Glutamatergic neuron (in vitro differentiated cells): ENCODE data around the gene DCAF4. TPM values are rescaled to one million over a fixed set of nuclear protein-coding genes. Genes with fewer than 3 reads are reported as not detected.
A peak's percentile ranks its signal among the peaks of the same experiment; 100 is the strongest.

ENCODE experiments used
- DNase-seq: peaks from one replicate; pipeline ENCODE4 v3.0.0; 2022
- H3K27ac Mint-ChIP-seq: one replicate; pipeline ENCODE4 v1.8.0; 2020; ENCODE audit warnings: mild to moderate bottlenecking, mixed read lengths, inconsistent platforms; ENCODE audit not compliant: unreplicated experiment
- H3K27me3 Mint-ChIP-seq: one replicate; pipeline ENCODE4 v1.8.0; 2020; ENCODE audit warnings: mild to moderate bottlenecking, moderate library complexity, mixed read lengths, inconsistent platforms; ENCODE audit not compliant: unreplicated experiment
- H3K36me3 Mint-ChIP-seq: one replicate; pipeline ENCODE4 v1.8.0; 2020; ENCODE audit warnings: mild to moderate bottlenecking, mixed read lengths, inconsistent platforms; ENCODE audit not compliant: unreplicated experiment
- H3K4me1 Mint-ChIP-seq: one replicate; pipeline ENCODE4 v1.8.0; 2020; ENCODE audit warnings: mild to moderate bottlenecking, low read depth, mixed read lengths, inconsistent platforms; ENCODE audit not compliant: unreplicated experiment
- H3K4me3 Mint-ChIP-seq: one replicate; pipeline ENCODE4 v1.8.0; 2020; ENCODE audit warnings: mild to moderate bottlenecking, mixed read lengths, inconsistent platforms; ENCODE audit not compliant: unreplicated experiment
- H3K9me3 Mint-ChIP-seq: one replicate; pipeline ENCODE4 v1.8.0; 2020; ENCODE audit warnings: mild to moderate bottlenecking, moderate library complexity, mixed read lengths, inconsistent platforms; ENCODE audit not compliant: unreplicated experiment
- total RNA-seq: library from RNA; stranded (reverse); fragmentation: NEBNext Ultra II Directional; extraction: Animal tissue kit (Norgen Biotek cat#: 25700); gene quantifications from one replicate; pipeline ENCODE4 v1.2.1, GENCODE V29; 2021; ENCODE audit not compliant: unreplicated experiment
- TF ChIP-seq, protein P1 (sequence below): fragments of 200-600 bp; sonication (generic); IDR thresholded peaks from one replicate; pipeline ENCODE4 v1.5.0; 2021; ENCODE audit not compliant: partially characterized antibody, unreplicated experiment

Gene DCAF4
- total RNA-seq, 1 donor from 2014 or later, result 23.4 TPM

DNA sequence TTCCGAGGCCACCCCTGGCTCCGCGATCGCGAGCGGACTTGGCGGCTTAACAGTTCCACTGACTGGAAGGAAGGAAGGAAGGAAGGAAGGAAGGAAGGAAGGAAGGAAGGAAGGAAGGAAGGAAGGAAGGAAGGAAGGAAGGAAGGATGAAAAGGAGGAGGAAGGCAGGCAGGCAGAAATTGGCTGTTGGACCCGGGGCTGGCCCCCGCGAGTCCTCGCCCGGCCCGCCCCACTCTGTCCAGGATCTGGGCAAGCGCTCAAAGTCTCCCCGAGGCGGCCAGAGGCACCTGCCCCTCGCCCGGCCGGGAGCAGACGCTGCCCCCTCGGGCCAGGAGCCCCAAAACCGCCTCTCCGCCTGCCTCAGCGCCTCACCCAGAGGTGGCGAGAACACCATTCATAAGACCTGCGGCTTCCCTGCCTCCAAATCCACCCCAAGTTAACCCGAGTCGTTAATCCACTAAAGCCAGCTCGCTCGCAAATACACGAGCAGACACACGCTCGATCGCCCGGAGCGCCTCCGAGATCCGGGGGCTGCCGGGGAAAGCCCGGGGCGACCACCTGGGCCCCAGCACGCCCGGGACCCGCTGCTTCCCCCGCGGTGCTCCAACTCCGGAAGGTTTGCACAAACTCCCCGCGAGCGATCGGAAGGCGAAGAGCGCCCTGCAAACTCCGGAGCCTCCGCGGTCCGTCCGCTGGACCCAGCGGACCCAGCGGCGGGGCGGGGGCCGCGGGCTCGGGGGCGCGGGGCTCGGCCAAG is 33.2 kb upstream of the DCAF4 start:
- Mint-ChIP-seq H3K27ac (peak overlapping the region; percentile 56), H3K36me3 (no peaks in the 10 kb centered on the region), H3K4me1 (peaks cover 22% of the 10 kb centered on the region), H3K4me3 (peak overlapping the region; percentile 96), H3K27me3 (peaks cover 5% of the 10 kb centered on the region), H3K9me3 (peaks cover 7% of the 10 kb centered on the region)
- DNase-seq, result peak; percentile 55
- TF ChIP-seq, protein P1, sequence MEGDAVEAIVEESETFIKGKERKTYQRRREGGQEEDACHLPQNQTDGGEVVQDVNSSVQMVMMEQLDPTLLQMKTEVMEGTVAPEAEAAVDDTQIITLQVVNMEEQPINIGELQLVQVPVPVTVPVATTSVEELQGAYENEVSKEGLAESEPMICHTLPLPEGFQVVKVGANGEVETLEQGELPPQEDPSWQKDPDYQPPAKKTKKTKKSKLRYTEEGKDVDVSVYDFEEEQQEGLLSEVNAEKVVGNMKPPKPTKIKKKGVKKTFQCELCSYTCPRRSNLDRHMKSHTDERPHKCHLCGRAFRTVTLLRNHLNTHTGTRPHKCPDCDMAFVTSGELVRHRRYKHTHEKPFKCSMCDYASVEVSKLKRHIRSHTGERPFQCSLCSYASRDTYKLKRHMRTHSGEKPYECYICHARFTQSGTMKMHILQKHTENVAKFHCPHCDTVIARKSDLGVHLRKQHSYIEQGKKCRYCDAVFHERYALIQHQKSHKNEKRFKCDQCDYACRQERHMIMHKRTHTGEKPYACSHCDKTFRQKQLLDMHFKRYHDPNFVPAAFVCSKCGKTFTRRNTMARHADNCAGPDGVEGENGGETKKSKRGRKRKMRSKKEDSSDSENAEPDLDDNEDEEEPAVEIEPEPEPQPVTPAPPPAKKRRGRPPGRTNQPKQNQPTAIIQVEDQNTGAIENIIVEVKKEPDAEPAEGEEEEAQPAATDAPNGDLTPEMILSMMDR, result no peak

DNA sequence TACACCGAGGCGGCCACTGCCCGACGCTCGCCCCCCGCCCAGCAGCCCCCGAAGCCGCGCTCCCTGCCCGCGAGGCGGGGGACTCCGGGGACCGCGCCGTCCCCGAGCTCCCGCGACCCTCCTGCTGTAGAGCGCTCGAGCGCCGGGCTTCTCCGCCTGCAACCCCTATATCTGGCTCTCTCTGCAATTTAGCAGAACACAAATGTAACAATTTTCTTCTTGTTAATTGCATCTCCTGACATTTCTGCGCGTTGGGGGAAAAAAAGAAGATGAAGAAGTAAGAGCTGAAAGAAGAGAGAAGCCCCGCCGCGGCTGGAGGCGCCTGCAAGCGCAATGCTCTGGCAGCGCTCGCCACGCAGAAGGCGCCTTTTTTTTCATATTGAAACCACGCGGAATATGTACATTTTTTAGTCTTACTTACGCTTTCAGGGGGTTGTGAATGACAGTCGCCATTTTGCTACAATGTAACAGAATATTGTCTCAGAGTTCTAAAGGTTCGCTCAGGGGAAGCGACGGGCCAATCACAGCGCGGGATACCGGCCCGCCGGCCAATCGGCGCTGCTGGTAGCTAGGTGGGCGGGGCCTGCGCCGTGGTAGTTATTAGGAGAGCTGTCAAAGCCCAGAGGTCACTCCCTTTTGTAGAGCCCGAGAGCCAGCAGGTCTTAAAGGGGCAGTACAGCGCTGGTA is 32.5 kb upstream of the DCAF4 start, which contains the start of gene DPF3:
TSS of gene DPF3 (minus strand) at position 466 of the 687 bp plus-strand sequence. CDS start at position 453, 13 bp downstream.
- Mint-ChIP-seq H3K9me3 (peaks cover 5% of the 10 kb centered on the region), H3K4me3 (peak within 1 kb of the TSS; percentile 99), H3K27me3 (peaks cover 5% of the 10 kb centered on the region), H3K4me1 (peaks cover 17% of the 10 kb centered on the region), H3K27ac (peak within 1 kb of the TSS; percentile 74), H3K36me3 (no peaks in the 10 kb centered on the region)
- DNase-seq, result peak; percentile 98
- TF ChIP-seq, protein P1, result no peak

DNA sequence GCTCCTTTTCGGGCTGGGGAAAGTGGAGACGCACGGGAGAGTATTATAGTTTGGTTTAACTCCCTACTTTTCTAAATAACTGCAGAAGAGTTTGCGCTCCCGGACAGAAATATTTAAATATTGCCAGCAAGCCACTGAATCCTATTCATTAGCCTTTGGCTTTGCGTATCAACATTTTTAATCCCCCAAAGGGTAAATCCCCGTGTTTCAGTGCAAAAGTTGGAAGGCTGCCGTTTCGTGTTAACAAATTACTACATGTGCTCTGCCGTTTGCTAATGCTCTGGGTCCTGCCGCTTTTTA is 32.0 kb upstream of the DCAF4 start:
- no peaks in the 10 kb centered on the region for H3K36me3 Mint-ChIP-seq
- peaks cover 5% of the 10 kb centered on the region for H3K9me3 Mint-ChIP-seq
- peaks cover 12% of the 10 kb centered on the region for H3K4me1 Mint-ChIP-seq
- TF ChIP-seq, protein P1, result no peak
- peaks cover 5% of the 10 kb centered on the region for H3K27me3 Mint-ChIP-seq
- no peak for DNase-seq
- peak overlapping the region; percentile 99 for H3K4me3 Mint-ChIP-seq
- H3K27ac Mint-ChIP-seq, result no peak overlapping the region

DNA sequence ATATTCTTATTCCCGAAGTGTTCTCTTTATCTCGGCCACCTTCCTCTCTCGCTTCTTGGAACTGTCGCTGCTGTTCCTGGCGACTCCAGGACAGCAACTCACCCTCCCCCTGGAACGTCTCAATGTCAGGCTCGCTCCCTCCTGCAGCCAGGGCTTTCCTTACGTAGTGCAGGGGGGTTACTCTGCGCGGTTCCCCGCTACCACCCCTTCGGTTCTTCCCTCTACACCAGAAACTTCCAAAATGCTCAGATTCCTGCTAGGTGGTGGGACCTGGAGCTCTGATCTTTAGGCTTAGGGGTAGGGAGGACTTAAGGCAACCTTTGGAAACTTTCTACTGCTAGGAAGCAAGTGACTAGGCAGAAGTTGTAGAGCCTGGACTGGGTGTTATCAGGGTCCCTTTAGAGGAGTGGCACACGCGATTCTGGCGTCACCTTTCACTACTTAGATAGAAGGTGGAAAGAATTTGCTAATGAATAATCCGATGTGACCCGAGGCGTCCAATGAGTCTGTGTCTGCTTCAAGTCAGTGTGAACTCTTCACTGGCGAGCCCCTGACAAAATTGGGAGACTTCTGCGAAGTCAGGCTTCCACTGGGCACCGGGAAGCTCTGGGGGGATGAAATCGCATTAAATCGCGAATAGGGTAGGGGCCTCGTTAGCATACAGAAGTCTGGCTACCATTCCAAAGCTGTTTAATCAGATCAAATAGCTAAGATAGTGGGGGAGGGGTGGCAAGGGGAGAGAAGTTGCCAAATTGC is 31.5 kb upstream of the DCAF4 start:
- no peak for DNase-seq
- Mint-ChIP-seq H3K27me3 (peaks cover 5% of the 10 kb centered on the region), H3K9me3 (peaks cover 5% of the 10 kb centered on the region), H3K4me1 (peaks cover 10% of the 10 kb centered on the region), H3K4me3 (peak overlapping the region; percentile 99), H3K36me3 (no peaks in the 10 kb centered on the region), H3K27ac (no peak overlapping the region)
- TF ChIP-seq, protein P1, result no peak
